ENCODE measurements around the gene SIPA1L2. TPM values are rescaled to one million over a fixed set of nuclear protein-coding genes. Genes with fewer than 3 reads are reported as not detected.
A peak's percentile ranks its signal among the peaks of the same experiment; 100 is the strongest.

Gene SIPA1L2
- total RNA-seq, 1 donor from 2014 or later, result 153 TPM

DNA sequence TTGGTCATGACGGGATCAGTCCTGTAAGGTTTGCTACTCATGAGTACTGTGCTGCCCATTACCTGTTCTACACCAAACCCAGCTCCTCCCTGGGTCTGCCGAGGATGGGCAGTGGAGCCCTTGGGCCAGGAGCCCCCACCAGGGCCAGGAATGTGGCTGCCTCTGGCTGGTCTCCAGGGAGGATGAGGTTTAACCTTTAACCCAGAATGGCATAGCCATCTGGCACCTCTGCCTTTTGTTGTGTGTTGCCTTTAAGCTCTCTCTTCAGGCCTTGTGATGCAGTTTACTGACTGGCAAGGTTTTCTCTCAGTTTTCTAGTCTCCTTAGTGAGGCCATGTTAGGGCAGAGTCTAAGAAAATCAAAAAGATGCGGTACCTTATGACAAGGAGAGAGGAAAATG lies 38.6 kb downstream of the SIPA1L2 start:
- peak overlapping the region; percentile 96 for H3K27ac Mint-ChIP-seq (ENCODE audit: unreplicated experiment)
- TF ChIP-seq, protein P1, sequence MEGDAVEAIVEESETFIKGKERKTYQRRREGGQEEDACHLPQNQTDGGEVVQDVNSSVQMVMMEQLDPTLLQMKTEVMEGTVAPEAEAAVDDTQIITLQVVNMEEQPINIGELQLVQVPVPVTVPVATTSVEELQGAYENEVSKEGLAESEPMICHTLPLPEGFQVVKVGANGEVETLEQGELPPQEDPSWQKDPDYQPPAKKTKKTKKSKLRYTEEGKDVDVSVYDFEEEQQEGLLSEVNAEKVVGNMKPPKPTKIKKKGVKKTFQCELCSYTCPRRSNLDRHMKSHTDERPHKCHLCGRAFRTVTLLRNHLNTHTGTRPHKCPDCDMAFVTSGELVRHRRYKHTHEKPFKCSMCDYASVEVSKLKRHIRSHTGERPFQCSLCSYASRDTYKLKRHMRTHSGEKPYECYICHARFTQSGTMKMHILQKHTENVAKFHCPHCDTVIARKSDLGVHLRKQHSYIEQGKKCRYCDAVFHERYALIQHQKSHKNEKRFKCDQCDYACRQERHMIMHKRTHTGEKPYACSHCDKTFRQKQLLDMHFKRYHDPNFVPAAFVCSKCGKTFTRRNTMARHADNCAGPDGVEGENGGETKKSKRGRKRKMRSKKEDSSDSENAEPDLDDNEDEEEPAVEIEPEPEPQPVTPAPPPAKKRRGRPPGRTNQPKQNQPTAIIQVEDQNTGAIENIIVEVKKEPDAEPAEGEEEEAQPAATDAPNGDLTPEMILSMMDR (IDR thresholded peaks at IDR 0.05; ENCODE audit: unreplicated experiment), result no peak
- H3K36me3 Mint-ChIP-seq (ENCODE audit: low read depth, unreplicated experiment), result peaks cover 24% of the 10 kb centered on the region
- peaks cover 17% of the 10 kb centered on the region for H3K27me3 Mint-ChIP-seq (ENCODE audit: unreplicated experiment)
- H3K4me1 Mint-ChIP-seq (ENCODE audit: unreplicated experiment), result peaks cover 89% of the 10 kb centered on the region
- DNase-seq (ENCODE audit: low spot score), result no peak
- no peak overlapping the region for H3K4me3 Mint-ChIP-seq (ENCODE audit: unreplicated experiment)
- H3K9me3 Mint-ChIP-seq (ENCODE audit: unreplicated experiment), result no peaks in the 10 kb centered on the region

- Mint-ChIP-seq H3K27ac (ENCODE audit: unreplicated experiment) (peak overlapping the region; percentile 96), H3K27me3 (ENCODE audit: unreplicated experiment) (peaks cover 17% of the 10 kb centered on the region), H3K36me3 (ENCODE audit: low read depth, unreplicated experiment) (peaks cover 27% of the 10 kb centered on the region), H3K9me3 (ENCODE audit: unreplicated experiment) (no peaks in the 10 kb centered on the region), H3K4me1 (ENCODE audit: unreplicated experiment) (peaks cover 88% of the 10 kb centered on the region), H3K4me3 (ENCODE audit: unreplicated experiment) (no peak overlapping the region)
- TF ChIP-seq, protein P1 (IDR thresholded peaks at IDR 0.05; ENCODE audit: unreplicated experiment), result no peak
- DNase-seq (ENCODE audit: low spot score), result no peak
Observed at GRCh38 chr1:232590744-232591082, 39.2 kb downstream of the SIPA1L2 start.

DNA sequence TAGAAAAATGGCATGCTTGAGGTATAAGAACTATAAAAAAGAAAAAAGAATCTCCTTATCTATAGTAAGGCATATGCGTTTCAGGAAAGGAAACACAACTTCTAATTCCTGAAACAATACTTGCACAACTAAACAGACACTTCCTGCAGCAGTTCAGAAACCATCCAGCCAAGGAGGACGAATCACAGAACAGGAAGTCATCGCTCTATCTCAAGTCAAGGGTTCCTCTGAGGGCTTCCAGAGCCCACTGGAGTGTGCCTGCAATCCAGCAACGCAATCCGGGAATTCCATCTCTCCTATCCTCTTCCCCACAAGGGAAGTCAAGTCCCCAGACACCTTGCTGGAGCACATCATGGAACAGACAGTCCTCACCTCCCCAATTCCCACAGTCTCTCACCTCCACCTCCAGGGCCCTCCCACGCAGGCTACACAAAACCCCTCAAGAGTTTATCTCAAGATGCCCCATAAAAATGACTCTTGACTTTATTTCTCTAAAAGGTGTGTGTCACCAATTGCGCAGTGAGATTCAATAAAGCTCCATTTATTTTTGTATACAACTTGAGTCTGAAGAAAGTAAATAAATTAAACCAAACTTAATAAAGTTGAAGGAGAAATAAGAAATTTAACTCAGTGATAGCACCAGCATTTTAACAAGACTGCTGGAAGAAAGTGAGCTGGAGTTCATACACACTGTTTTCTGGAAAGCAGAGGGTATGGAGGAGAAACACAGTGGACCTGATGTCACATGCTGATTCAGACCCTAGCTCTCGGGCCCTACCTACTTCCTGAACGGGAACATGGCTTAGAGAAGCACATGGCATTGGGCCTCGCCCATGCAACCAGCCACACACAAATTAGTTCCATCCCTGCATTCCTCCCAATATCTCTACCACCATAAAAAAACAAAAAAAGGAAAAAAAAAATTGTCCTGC lies 39.9 kb downstream of the SIPA1L2 start:
- peaks cover 33% of the 10 kb centered on the region for H3K36me3 Mint-ChIP-seq (ENCODE audit: low read depth, unreplicated experiment)
- peaks cover 89% of the 10 kb centered on the region for H3K4me1 Mint-ChIP-seq (ENCODE audit: unreplicated experiment)
- DNase-seq (ENCODE audit: low spot score), result peak; percentile 36
- no peak overlapping the region for H3K4me3 Mint-ChIP-seq (ENCODE audit: unreplicated experiment)
- H3K9me3 Mint-ChIP-seq (ENCODE audit: unreplicated experiment), result no peaks in the 10 kb centered on the region
- H3K27me3 Mint-ChIP-seq (ENCODE audit: unreplicated experiment), result peaks cover 17% of the 10 kb centered on the region
- peak overlapping the region; percentile 96 for H3K27ac Mint-ChIP-seq (ENCODE audit: unreplicated experiment)
- TF ChIP-seq, protein P1 (IDR thresholded peaks at IDR 0.05; ENCODE audit: unreplicated experiment), result no peak

GRCh38 chr1:232589111-232589811 lies 40.7 kb downstream of the SIPA1L2 start:
- Mint-ChIP-seq H3K27ac (ENCODE audit: unreplicated experiment) (peak overlapping the region; percentile 96), H3K9me3 (ENCODE audit: unreplicated experiment) (no peaks in the 10 kb centered on the region), H3K4me3 (ENCODE audit: unreplicated experiment) (no peak overlapping the region), H3K36me3 (ENCODE audit: low read depth, unreplicated experiment) (peaks cover 31% of the 10 kb centered on the region), H3K27me3 (ENCODE audit: unreplicated experiment) (peaks cover 17% of the 10 kb centered on the region), H3K4me1 (ENCODE audit: unreplicated experiment) (peaks cover 91% of the 10 kb centered on the region)
- no peak for DNase-seq (ENCODE audit: low spot score)
- TF ChIP-seq, protein P1 (IDR thresholded peaks at IDR 0.05; ENCODE audit: unreplicated experiment), result no peak
